ENCODE data around the gene HOXA3. TPM values are rescaled to one million over a fixed set of nuclear protein-coding genes. Genes with fewer than 3 reads are reported as not detected.
A peak's percentile ranks its signal among the peaks of the same experiment; 100 is the strongest.

Gene HOXA3
- total RNA-seq, 1 donor from 2014 or later, result 26.4 TPM

- peak overlapping the region; percentile 72 for H3K4me3 ChIP-seq (ENCODE audit: low read depth, low read length)
- no peak for TF ChIP-seq CTCF (IDR thresholded peaks at IDR 0.05; ENCODE audit: insufficient read depth, low read length, poor library complexity, severe bottlenecking)
- no peak for DNase-seq (ENCODE audit: low read depth)
- H3K36me3 ChIP-seq (ENCODE audit: control insufficient read depth, insufficient read depth, low read length), result peaks cover 2% of the 10 kb centered on the region
- H3K27me3 ChIP-seq (ENCODE audit: control insufficient read depth, insufficient read depth, low read length), result no peaks in the 10 kb centered on the region
Observed at GRCh38 chr7:27169658-27170425, 17.5 kb upstream of the HOXA3 start.

- TF ChIP-seq CTCF (IDR thresholded peaks at IDR 0.05; ENCODE audit: insufficient read depth, low read length, poor library complexity, severe bottlenecking), result no peak
- Histone ChIP-seq H3K36me3 (ENCODE audit: control insufficient read depth, insufficient read depth, low read length) (peaks cover 7% of the 10 kb centered on the region), H3K4me3 (ENCODE audit: low read depth, low read length) (peak overlapping the region; percentile 72), H3K27me3 (ENCODE audit: control insufficient read depth, insufficient read depth, low read length) (no peaks in the 10 kb centered on the region)
- no peak for DNase-seq (ENCODE audit: low read depth)
Observed at GRCh38 chr7:27168265-27168947, 16.0 kb upstream of the HOXA3 start.

GRCh38 chr7:27167916-27168264, 15.5 kb upstream of the HOXA3 start:
- H3K27me3 ChIP-seq (ENCODE audit: control insufficient read depth, insufficient read depth, low read length), result no peaks in the 10 kb centered on the region
- peaks cover 6% of the 10 kb centered on the region for H3K36me3 ChIP-seq (ENCODE audit: control insufficient read depth, insufficient read depth, low read length)
- no peak for DNase-seq (ENCODE audit: low read depth)
- peak overlapping the region; percentile 72 for H3K4me3 ChIP-seq (ENCODE audit: low read depth, low read length)
- no peak for TF ChIP-seq CTCF (IDR thresholded peaks at IDR 0.05; ENCODE audit: insufficient read depth, low read length, poor library complexity, severe bottlenecking)

GRCh38 chr7:27166531-27167505, 14.4 kb upstream of the HOXA3 start:
- TF ChIP-seq CTCF (IDR thresholded peaks at IDR 0.05; ENCODE audit: insufficient read depth, low read length, poor library complexity, severe bottlenecking), result no peak
- peak overlapping the region; percentile 72 for H3K4me3 ChIP-seq (ENCODE audit: low read depth, low read length)
- H3K36me3 ChIP-seq (ENCODE audit: control insufficient read depth, insufficient read depth, low read length), result peaks cover 6% of the 10 kb centered on the region
- H3K27me3 ChIP-seq (ENCODE audit: control insufficient read depth, insufficient read depth, low read length), result no peaks in the 10 kb centered on the region
- DNase-seq (ENCODE audit: low read depth), result no peak

- TF ChIP-seq CTCF (IDR thresholded peaks at IDR 0.05; ENCODE audit: insufficient read depth, low read length, poor library complexity, severe bottlenecking), result no peak
- H3K36me3 ChIP-seq (ENCODE audit: control insufficient read depth, insufficient read depth, low read length), result peaks cover 6% of the 10 kb centered on the region
- H3K4me3 ChIP-seq (ENCODE audit: low read depth, low read length), result peak overlapping the region; percentile 72
- H3K27me3 ChIP-seq (ENCODE audit: control insufficient read depth, insufficient read depth, low read length), result no peaks in the 10 kb centered on the region
- DNase-seq (ENCODE audit: low read depth), result no peak
Observed at GRCh38 chr7:27165996-27166530, 13.7 kb upstream of the HOXA3 start.

Data from kidney epithelial cell (primary cell).